Measurements from ENCODE around the gene IFNLR1. TPM values are rescaled to one million over a fixed set of nuclear protein-coding genes. Genes with fewer than 3 reads are reported as not detected.

Gene IFNLR1
- total RNA-seq, 2 donors from 2014 or later, result 0.14 TPM; not detected in 1

GRCh38 chr1:24164004-24164403, 23.1 kb downstream of the IFNLR1 start:
- H3K9me3 ChIP-seq, result no peaks in the 10 kb centered on the region
- TF ChIP-seq CTCF (IDR thresholded peaks at IDR 0.05), result no peak
- no peaks in the 10 kb centered on the region for H3K36me3 ChIP-seq
- H3K4me1 ChIP-seq (ENCODE audit: control insufficient read depth in 1 of 2, low read depth in 2 of 2), result no peaks in the 10 kb centered on the region
- DNase-seq (ENCODE audit: low spot score) (no peak), ATAC-seq (ENCODE audit: insufficient number of reproducible peaks, low FRiP score, low read depth) (no peak)
- H3K4me3 ChIP-seq, result no peak overlapping the region
- H3K27ac ChIP-seq, result no peak overlapping the region
- H3K27me3 ChIP-seq (replicated peaks; ENCODE audit: insufficient read depth), result no peaks in the 10 kb centered on the region

- DNase-seq (ENCODE audit: low spot score) (no peak), ATAC-seq (ENCODE audit: insufficient number of reproducible peaks, low FRiP score, low read depth) (no peak)
- no peaks in the 10 kb centered on the region for H3K36me3 ChIP-seq
- H3K4me1 ChIP-seq (ENCODE audit: control insufficient read depth in 1 of 2, low read depth in 2 of 2), result no peaks in the 10 kb centered on the region
- H3K27me3 ChIP-seq (replicated peaks; ENCODE audit: insufficient read depth), result no peaks in the 10 kb centered on the region
- TF ChIP-seq CTCF (IDR thresholded peaks at IDR 0.05), result no peak
- H3K4me3 ChIP-seq, result no peak overlapping the region
- no peak overlapping the region for H3K27ac ChIP-seq
- H3K9me3 ChIP-seq, result no peaks in the 10 kb centered on the region
Observed at GRCh38 chr1:24162201-24162600, 24.9 kb downstream of the IFNLR1 start.

GRCh38 chr1:24161270-24161669, 25.8 kb downstream of the IFNLR1 start:
- H3K36me3 ChIP-seq, result no peaks in the 10 kb centered on the region
- ATAC-seq (ENCODE audit: insufficient number of reproducible peaks, low FRiP score, low read depth) (no peak), DNase-seq (ENCODE audit: low spot score) (no peak)
- H3K27ac ChIP-seq, result no peak overlapping the region
- no peaks in the 10 kb centered on the region for H3K9me3 ChIP-seq
- TF ChIP-seq CTCF (IDR thresholded peaks at IDR 0.05), result no peak
- no peaks in the 10 kb centered on the region for H3K27me3 ChIP-seq (replicated peaks; ENCODE audit: insufficient read depth)
- H3K4me3 ChIP-seq, result no peak overlapping the region
- no peaks in the 10 kb centered on the region for H3K4me1 ChIP-seq (ENCODE audit: control insufficient read depth in 1 of 2, low read depth in 2 of 2)

- Histone ChIP-seq H3K9me3 (no peaks in the 10 kb centered on the region), H3K36me3 (no peaks in the 10 kb centered on the region), H3K27me3 (replicated peaks; ENCODE audit: insufficient read depth) (no peaks in the 10 kb centered on the region), H3K27ac (no peak overlapping the region), H3K4me3 (no peak overlapping the region), H3K4me1 (ENCODE audit: control insufficient read depth in 1 of 2, low read depth in 2 of 2) (no peaks in the 10 kb centered on the region)
- DNase-seq (ENCODE audit: low spot score), result no peak
- TF ChIP-seq CTCF (IDR thresholded peaks at IDR 0.05), result no peak
- no peak for ATAC-seq (ENCODE audit: insufficient number of reproducible peaks, low FRiP score, low read depth)
Observed at GRCh38 chr1:24159366-24159765, 27.7 kb downstream of the IFNLR1 start.

- Histone ChIP-seq H3K4me1 (ENCODE audit: control insufficient read depth in 1 of 2, low read depth in 2 of 2) (no peaks in the 10 kb centered on the region), H3K27ac (no peak overlapping the region), H3K9me3 (no peaks in the 10 kb centered on the region), H3K27me3 (replicated peaks; ENCODE audit: insufficient read depth) (no peaks in the 10 kb centered on the region), H3K4me3 (no peak overlapping the region), H3K36me3 (no peaks in the 10 kb centered on the region)
- no peak for TF ChIP-seq CTCF (IDR thresholded peaks at IDR 0.05)
- no peak for DNase-seq (ENCODE audit: low spot score)
- ATAC-seq (ENCODE audit: insufficient number of reproducible peaks, low FRiP score, low read depth), result no peak
Observed at GRCh38 chr1:24157918-24158481, 29.1 kb downstream of the IFNLR1 start.
